H1 (cell line): Measurements from ENCODE around the gene PTGIR. TPM values are rescaled to one million over a fixed set of nuclear protein-coding genes. Genes with fewer than 3 reads are reported as not detected.

Experiments
- CTCF ChIA-PET: fragments of 300-600 bp; sonication (Branson Sonifier 250); formaldehyde crosslinking; loops from one replicate; lab custom pipeline; 2021; ENCODE audit not compliant: partially characterized antibody; lab: Charles Lee
- POLR2A ChIA-PET: fragments of 300-600 bp; sonication (Branson Sonifier 250); formaldehyde crosslinking; loops from one replicate; lab custom pipeline; 2021; ENCODE audit warnings: inconsistent platforms; ENCODE audit not compliant: partially characterized antibody; lab: Charles Lee
- DNase-seq, 2 experiments: peaks; one replicate each; pipeline versions ENCODE4 v3.0.0 to v3.0.0-alpha.2; 2010 to 2022; ENCODE audit warnings: low spot score in 2 of 2, low read depth in 1 of 2, mixed read lengths in 1 of 2
- FAIRE-seq: peaks from 2 replicates; lab custom pipeline; 2011; peaks lifted over from hg19 to GRCh38; lab: Jason Lieb, UNC
- H2AFZ ChIP-seq: 2 replicates; pipeline ENCODE4 v1.8.1; 2012; ENCODE audit warnings: low read length, inconsistent platforms
- H2AK5ac ChIP-seq: 2 replicates; pipeline ENCODE4 v1.6.1; 2013; ENCODE audit warnings: low read depth, low read length
- H2BK120ac ChIP-seq: replicated peaks from 2 replicates; pipeline ENCODE3; 2013; ENCODE audit warnings: low read depth, low read length, inconsistent platforms
- H2BK12ac ChIP-seq: 2 replicates; pipeline ENCODE4 v1.6.1; 2013; ENCODE audit warnings: low read depth, low read length
- H2BK15ac ChIP-seq: 2 replicates; pipeline ENCODE4 v1.6.1; 2013; ENCODE audit warnings: low read length
- H2BK20ac ChIP-seq: 2 replicates; pipeline ENCODE4 v1.6.1; 2013; ENCODE audit warnings: low read length
- H2BK5ac ChIP-seq: 2 replicates; pipeline ENCODE4 v1.6.1; 2013; ENCODE audit warnings: low read depth, low read length
- H3K14ac ChIP-seq: 2 replicates; pipeline ENCODE4 v1.6.1; 2013; ENCODE audit warnings: inconsistent platforms; ENCODE audit not compliant: insufficient read length
- H3K18ac ChIP-seq: 2 replicates; pipeline ENCODE4 v1.6.1; 2013; ENCODE audit warnings: low read length; ENCODE audit errors: extremely low read depth
- H3K23ac ChIP-seq: 2 replicates; pipeline ENCODE4 v1.6.1; 2013; ENCODE audit warnings: inconsistent platforms; ENCODE audit not compliant: insufficient read length
- H3K23me2 ChIP-seq: 2 replicates; pipeline ENCODE4 v1.6.1; 2013; ENCODE audit warnings: low read depth, low read length
- H3K27ac ChIP-seq: 2 replicates; pipeline ENCODE4 v1.6.1; 2011; ENCODE audit warnings: low read depth, low read length, inconsistent platforms
- H3K27me3 ChIP-seq, 4 experiments: replicated peaks in 1 of 4; 1 replicate in 1 of 4; 2 replicates in 3 of 4; pipeline versions ENCODE4 v1.6.1 to v1.8.1; 2011 to 2013; ENCODE audit warnings: low read length in 3 of 4, mild to moderate bottlenecking in 3 of 4, inconsistent platforms in 2 of 4, mixed read lengths in 2 of 4, moderate library complexity in 1 of 4; ENCODE audit not compliant: control insufficient read depth in 3 of 4, insufficient read depth in 3 of 4; ENCODE audit errors: extremely low read depth in 1 of 4
- H3K36me3 ChIP-seq, 4 experiments: 2 replicates each; pipeline versions ENCODE4 v1.6.1 to v1.8.1; 2011 to 2013; ENCODE audit warnings: mild to moderate bottlenecking in 4 of 4, low read length in 3 of 4, moderate library complexity in 2 of 4, control low read depth in 1 of 4, inconsistent platforms in 1 of 4; ENCODE audit not compliant: insufficient read depth in 4 of 4, control insufficient read depth in 2 of 4
- H3K4ac ChIP-seq: replicated peaks from 2 replicates; pipeline ENCODE3; 2013; ENCODE audit warnings: low read length, low read depth, mixed read lengths, inconsistent platforms; ENCODE audit not compliant: insufficient read length
- H3K4me1 ChIP-seq, 4 experiments: replicated peaks in 1 of 4; 1 replicate in 1 of 4; 2 replicates in 3 of 4; pipeline versions ENCODE4 v1.6.1 to v1.8.1; 2011 to 2013; ENCODE audit warnings: low read length in 3 of 4, inconsistent platforms in 2 of 4, mixed read lengths in 1 of 4; ENCODE audit not compliant: insufficient read depth in 4 of 4, control insufficient read depth in 3 of 4
- H3K4me2 ChIP-seq, 2 experiments: 2 replicates each; pipeline versions ENCODE4 v1.6.1 to v1.8.1; 2011 to 2013; ENCODE audit warnings: low read depth in 2 of 2, low read length in 2 of 2, control low read depth in 1 of 2, inconsistent platforms in 1 of 2, mild to moderate bottlenecking in 1 of 2; ENCODE audit not compliant: insufficient read depth in 1 of 2
- H3K4me3 ChIP-seq, 4 experiments: fragments of 200-600, 300-600 bp in 1 of 4; sonication (generic), shearing (Covaris generic), sonication (Bioruptor Twin) in 1 of 4; 2 replicates each; pipeline versions ENCODE4 v1.5.1 to v1.8.1; 2011 to 2016; ENCODE audit warnings: low read length in 4 of 4, low read depth in 3 of 4, control low read depth in 2 of 4, inconsistent platforms in 2 of 4, mild to moderate bottlenecking in 2 of 4, mixed read lengths in 1 of 4, moderate library complexity in 1 of 4; ENCODE audit not compliant: insufficient read depth in 2 of 4; ENCODE audit errors: extremely low read depth in 1 of 4
- H3K56ac ChIP-seq: replicated peaks from 2 replicates; pipeline ENCODE3; 2013; ENCODE audit warnings: low read depth, mild to moderate bottlenecking, mixed read lengths, low read length, inconsistent platforms; ENCODE audit not compliant: insufficient read length
- H3K79me1 ChIP-seq: 2 replicates; pipeline ENCODE4 v1.6.1; 2013; ENCODE audit warnings: low read depth, low read length, control low read depth
- H3K79me2 ChIP-seq, 2 experiments: 2 replicates each; pipeline versions ENCODE4 v1.6.1 to v1.8.1; 2012 to 2013; ENCODE audit warnings: low read length in 2 of 2, mild to moderate bottlenecking in 2 of 2, inconsistent platforms in 1 of 2; ENCODE audit not compliant: insufficient read depth in 2 of 2, control insufficient read depth in 1 of 2
- H3K9ac ChIP-seq, 4 experiments: replicated peaks in 1 of 4; 1 replicate in 1 of 4; 2 replicates in 3 of 4; pipeline versions ENCODE4 v1.6.1 to v1.8.1; 2011 to 2013; ENCODE audit warnings: low read depth in 3 of 4, low read length in 3 of 4, control low read depth in 2 of 4, mild to moderate bottlenecking in 2 of 4, moderate library complexity in 2 of 4, inconsistent platforms in 1 of 4; ENCODE audit errors: extremely low read depth in 1 of 4
- H3K9me3 ChIP-seq, 2 experiments: 2 replicates each; pipeline versions ENCODE4 v1.6.1 to v1.8.1; 2012 to 2013; ENCODE audit warnings: mild to moderate bottlenecking in 2 of 2, moderate library complexity in 2 of 2, control low read depth in 1 of 2, inconsistent platforms in 1 of 2, low read depth in 1 of 2, low read length in 1 of 2, mixed read lengths in 1 of 2; ENCODE audit not compliant: insufficient read depth in 2 of 2
- H4K20me1 ChIP-seq, 2 experiments: replicated peaks in 1 of 2; 2 replicates each; pipeline versions ENCODE3 to v1.8.1; 2011 to 2013; ENCODE audit warnings: inconsistent platforms in 2 of 2, low read length in 2 of 2, mild to moderate bottlenecking in 1 of 2; ENCODE audit not compliant: insufficient read depth in 2 of 2, control insufficient read depth in 1 of 2
- H4K5ac ChIP-seq: 2 replicates; pipeline ENCODE4 v1.6.1; 2013; ENCODE audit warnings: low read length, low read depth, mixed read lengths, inconsistent platforms; ENCODE audit not compliant: insufficient read length
- H4K8ac ChIP-seq: 2 replicates; pipeline ENCODE4 v1.8.0; 2013; ENCODE audit warnings: mild to moderate bottlenecking, moderate library complexity, low read length, inconsistent platforms; ENCODE audit not compliant: insufficient read depth; ENCODE audit errors: extremely low read depth
- H4K91ac ChIP-seq: replicated peaks from 2 replicates; pipeline ENCODE3; 2013; ENCODE audit warnings: low read length, mixed read lengths, inconsistent platforms; ENCODE audit not compliant: insufficient read length
- EZH2 ChIP-seq: fragments of 200-600 bp; sonication (generic); IDR thresholded peaks from 2 replicates; pipeline ENCODE4 v1.7.1; 2012; ENCODE audit warnings: low read depth, mild to moderate bottlenecking, moderate library complexity, low read length, inconsistent platforms; ENCODE audit not compliant: severe bottlenecking
- KDM1A ChIP-seq: fragments of 200-600, 300-600 bp; sonication (generic); IDR thresholded peaks from 2 replicates; pipeline ENCODE4 v1.7.1; 2016; ENCODE audit warnings: mild to moderate bottlenecking, low read length, borderline replicate concordance
- NRF1 ChIP-seq: IDR thresholded peaks from 2 replicates; pipeline ENCODE4 v1.6.1; 2011; ENCODE audit warnings: mild to moderate bottlenecking, low read depth, low read length, improper control_type of control experiment
- RBBP5 ChIP-seq: IDR thresholded peaks from 2 replicates; pipeline ENCODE4 v1.7.1; 2012; ENCODE audit warnings: low read depth, mild to moderate bottlenecking, inconsistent platforms, low read length, moderate library complexity, borderline replicate concordance
- SAP30 ChIP-seq: fragments of 300-600 bp; sonication (generic); IDR thresholded peaks from 2 replicates; pipeline ENCODE4 v1.7.1; 2012; ENCODE audit warnings: low read length, moderate library complexity, mild to moderate bottlenecking, inconsistent platforms; ENCODE audit not compliant: insufficient read depth, insufficient replicate concordance
- SUZ12 ChIP-seq: fragments of 200-600 bp; sonication (generic); IDR thresholded peaks from 2 replicates; pipeline ENCODE4 v1.6.1; 2012; ENCODE audit warnings: mild to moderate bottlenecking, inconsistent platforms, low read length, moderate library complexity, mixed read lengths
- TAF7 ChIP-seq: optimal IDR thresholded peaks from 2 replicates; pipeline ENCODE3; 2011; ENCODE audit warnings: low read depth, mild to moderate bottlenecking, inconsistent platforms, low read length, moderate library complexity, borderline replicate concordance
- WGBS, 2 experiments: shearing (Covaris generic) in 1 of 2; methylation state at CpG; one replicate each; pipeline versions ENCODE4 v1.1.6 to v1.1.7; 2013 to 2015; ENCODE audit warnings: low lambda C conversion rate in 2 of 2, mixed read lengths in 2 of 2, inconsistent platforms in 1 of 2, low coverage in 1 of 2, missing lambda C conversion rate in 1 of 2; ENCODE audit not compliant: insufficient replicate concordance in 2 of 2, insufficient coverage in 1 of 2, insufficient read length in 1 of 2; ENCODE audit errors: extremely low coverage in 1 of 2, missing lambda C conversion rate in 1 of 2; 5-methylcytosine and 5-hydroxymethylcytosine counted together
- polyA plus RNA-seq, 7 experiments: library from polyadenylated mRNA; depleted of rRNA in 3 of 7; stranded (reverse) in 5 of 7; unstranded in 2 of 7; fragments of >200 nt in 5 of 7; fragments of 200-250 nt in 2 of 7; gene quantifications; 1 replicate in 5 of 7; 2 replicates in 1 of 7; 4 replicates in 1 of 7; pipeline versions ENCODE4 v1.2.1 to v1.2.3, GENCODE V29; 2011 to 2013; ENCODE audit warnings: missing spikeins in 2 of 7, mixed read lengths in 2 of 7
- total RNA-seq: library from RNA; stranded (reverse); fragmentation: NEBNext Ultra II Directional; extraction: Animal tissue kit (Norgen Biotek cat#: 25700); gene quantifications from 2 replicates; pipeline ENCODE4 v1.2.1, GENCODE V29; 2021

The PTGIR gene
- total and polyA plus RNA-seq, 2 of the 8 experiments (the other 6 are each of a cell fraction or from before 2014, with no cell fraction given): 0.15 TPM; not detected in 1

DNA sequence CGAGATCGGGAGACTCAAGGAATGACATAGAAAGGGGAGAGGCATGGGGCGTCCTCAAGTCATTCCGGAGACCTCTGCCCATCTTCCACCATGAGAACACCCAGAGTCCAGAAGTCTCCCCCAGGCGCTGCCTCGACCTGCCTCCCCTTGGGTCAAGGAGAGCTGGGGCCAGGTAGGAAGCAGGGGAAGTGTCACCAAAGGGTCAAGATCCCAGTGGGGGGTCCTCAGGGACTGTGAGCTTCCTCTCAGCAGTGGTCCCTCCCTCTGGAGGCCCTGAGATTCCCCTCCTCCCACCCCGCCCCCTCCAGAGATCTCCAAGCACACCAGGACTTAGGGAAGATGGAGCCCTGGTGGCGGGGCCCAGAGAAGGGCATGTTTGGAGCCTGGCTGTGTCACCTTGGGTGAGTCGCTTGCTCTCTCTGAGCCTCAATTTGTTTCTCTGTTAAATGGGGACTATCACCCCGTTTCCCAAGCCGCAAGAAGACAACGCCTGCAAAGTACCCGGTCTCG, 35.2 kb upstream of the PTGIR start:
- no peaks in the 10 kb centered on the region for H3K79me2 ChIP-seq
- no peak overlapping the region for H4K5ac ChIP-seq
- peak overlapping the region; percentile 87 to 98 for H3K4me2 ChIP-seq
- 5% methylated on average over 12 of the region's 14 CpGs; no CpG with 5 or more reads in 1 of the 2 experiments for WGBS, 2 experiments
- H3K27ac ChIP-seq: no peak overlapping the region
- H2AK5ac ChIP-seq: no peak overlapping the region
- no peak overlapping the region for H2BK5ac ChIP-seq
- H3K4me1 ChIP-seq: peaks cover under 1 to 15% (median 10%) of the 10 kb centered on the region in 4 experiments
- H2BK15ac ChIP-seq: 0 out of 2 replicates have a peak overlapping the region, but pooled peaks have one; percentile 53
- H2BK12ac ChIP-seq: peak overlapping the region; percentile 62; the same call in 1 of the 2 replicates
- H3K14ac ChIP-seq: no peak overlapping the region
- H3K56ac ChIP-seq: no peak overlapping the region
- peak overlapping the region; percentile 47 to 71 (median 54) for H3K4me3 ChIP-seq
- H3K27me3 ChIP-seq: peaks cover 0 to 17% (median 11%) of the 10 kb centered on the region in 4 experiments; a peak in 4 of 7 replicates
- peaks cover 0 to 2% of the 10 kb centered on the region in 2 experiments for H4K20me1 ChIP-seq
- H3K23ac ChIP-seq: no peak overlapping the region
- H3K36me3 ChIP-seq: no peaks in the 10 kb centered on the region
- H2BK120ac ChIP-seq: no peak overlapping the region
- no peak overlapping the region for H2BK20ac ChIP-seq
- no peak overlapping the region for H3K4ac ChIP-seq
- H4K8ac ChIP-seq: no peak overlapping the region
- peaks cover 12% of the 10 kb centered on the region; the same call in 1 of the 2 replicates for H3K23me2 ChIP-seq
- no peak for TF ChIP-seq NRF1
- TF ChIP-seq TAF7: no peak
- TF ChIP-seq RBBP5: peak; percentile 11; the same call in 1 of the 2 replicates
- TF ChIP-seq SAP30: peak; percentile 70
- TF ChIP-seq EZH2: peak; percentile 14
- TF ChIP-seq SUZ12: peak; percentile 31; the same call in 1 of the 2 replicates
- TF ChIP-seq KDM1A: peak; percentile 77; the same call in 1 of the 2 replicates
- POLR2A ChIA-PET: interaction anchor here (0.6 to 1.9 kb wide), 10 partner anchors 10 to 128 kb away, joined by 3 to 7 read pairs (median 3); partner anchors contain the start of genes PTGIR and SLC1A5
- H2AFZ ChIP-seq: no peak overlapping the region
- H3K79me1 ChIP-seq: no peaks in the 10 kb centered on the region
- peak in 1 of 2 experiments; percentile 72 for DNase-seq
- no peak overlapping the region for H3K9ac ChIP-seq
- no peak overlapping the region for H4K91ac ChIP-seq
- H3K18ac ChIP-seq: peak overlapping the region; percentile 5; the same call in 1 of the 2 replicates
- no peaks in the 10 kb centered on the region for H3K9me3 ChIP-seq
- CTCF ChIA-PET: interaction anchor here (1.5 to 18.2 kb wide), 4 partner anchors 12 to 130 kb away, joined by 6 to 341 read pairs (median 10); no protein-coding TSS in a partner anchor
- no peak for FAIRE-seq
